GM12878 (cell line): ENCODE data around the gene PLEKHG2. TPM values are rescaled to one million over a fixed set of nuclear protein-coding genes. Genes with fewer than 3 reads are reported as not detected.
A peak's percentile ranks its signal among the peaks of the same experiment; 100 is the strongest.

ENCODE experiments used
- ATAC-seq: fragments of 200-7000 bp; cut with Tn5 transposase; 3 replicates; pipeline ENCODE4 v1.9.1; 2020; ENCODE audit warnings: mild to moderate bottlenecking, moderate library complexity
- BruUV-seq: library from RNA; stranded (reverse); fragments of 400-500 nt; replicated peaks from 2 replicates; lab custom pipeline; 2021; lab: Mats Ljungman, UMichigan
- CTCF ChIA-PET: fragments of 300-600 bp; sonication (Branson Sonifier 250); formaldehyde crosslinking; extraction: SDS; loops from one replicate; lab custom pipeline; 2021; ENCODE audit warnings: inconsistent platforms; lab: Yijun Ruan, JAX
- POLR2A ChIA-PET: fragments of 350-600 bp; formaldehyde crosslinking; extraction: SDS; loops from one replicate; lab custom pipeline; 2021; ENCODE audit warnings: inconsistent platforms; lab: Charles Lee
- RAD21 ChIA-PET: fragments of 300-600 bp; sonication (Branson Sonifier 250); formaldehyde crosslinking; loops from one replicate; lab custom pipeline; 2023; ENCODE audit warnings: antibody characterized with exemption; ENCODE audit not compliant: unreplicated experiment; lab: Charles Lee
- SMC1A ChIA-PET: fragments of 300-600 bp; sonication (Branson Sonifier 250); formaldehyde crosslinking; loops from one replicate; lab custom pipeline; 2023; ENCODE audit not compliant: unreplicated experiment, uncharacterized antibody; lab: Charles Lee
- DNase-seq: peaks from one replicate; pipeline ENCODE4 v3.0.0-alpha.2; 2011; ENCODE audit warnings: low read depth, low spot score
- FAIRE-seq: peaks from 3 replicates; lab custom pipeline; 2011; peaks lifted over from hg19 to GRCh38; lab: Jason Lieb, UNC
- H2AFZ ChIP-seq: 2 replicates; pipeline ENCODE4 v1.6.0; 2011; ENCODE audit warnings: low read depth, low read length, control low read depth; ENCODE audit not compliant: control insufficient read depth
- H3K27ac ChIP-seq: 2 replicates; pipeline ENCODE4 v1.5.1; 2011; ENCODE audit warnings: control low read depth; ENCODE audit not compliant: control insufficient read depth, insufficient read depth
- H3K27me3 ChIP-seq, 2 experiments: replicated peaks in 1 of 2; 2 replicates each; pipeline versions ENCODE4 v1.6.0 to v1.6.1; 2011; ENCODE audit warnings: low read length in 1 of 2; ENCODE audit not compliant: control insufficient read depth in 2 of 2, insufficient read depth in 2 of 2
- H3K36me3 ChIP-seq, 2 experiments: 2 replicates each; pipeline ENCODE4 v1.5.1; 2011; ENCODE audit warnings: low read length in 1 of 2; ENCODE audit not compliant: control insufficient read depth in 2 of 2, insufficient read depth in 2 of 2
- H3K4me1 ChIP-seq: 2 replicates; pipeline ENCODE4 v1.6.1; 2011; ENCODE audit warnings: mild to moderate bottlenecking, low read length, moderate library complexity, mixed read lengths; ENCODE audit not compliant: control insufficient read depth, insufficient read depth
- H3K4me2 ChIP-seq: 2 replicates; pipeline ENCODE4 v1.6.0; 2011; ENCODE audit warnings: control low read depth; ENCODE audit not compliant: control insufficient read depth, insufficient read depth
- H3K4me3 ChIP-seq: fragments of 200-600 bp; sonication (generic); 2 replicates; pipeline ENCODE4 v1.5.1; 2016
- H3K79me2 ChIP-seq: 2 replicates; pipeline ENCODE4 v1.6.0; 2011; ENCODE audit warnings: low read length; ENCODE audit not compliant: control insufficient read depth, insufficient read depth
- H3K9ac ChIP-seq: 2 replicates; pipeline ENCODE4 v1.8.0; 2011; ENCODE audit warnings: low read length, control low read depth, mixed read lengths; ENCODE audit not compliant: control insufficient read depth, insufficient read depth
- H3K9me3 ChIP-seq: replicated peaks from 3 replicates; pipeline ENCODE4 v1.5.1; 2011; ENCODE audit warnings: mild to moderate bottlenecking, low read length; ENCODE audit not compliant: control insufficient read depth, insufficient read depth
- H4K20me1 ChIP-seq: 2 replicates; pipeline ENCODE4 v1.6.0; 2011; ENCODE audit not compliant: control insufficient read depth, insufficient read depth
- BCL3 ChIP-seq: IDR thresholded peaks from 2 replicates; pipeline ENCODE4 v1.6.1; 2011; ENCODE audit warnings: borderline replicate concordance, low read depth, mild to moderate bottlenecking, moderate library complexity, low read length; ENCODE audit not compliant: insufficient read depth, poor library complexity, severe bottlenecking
- BMI1 ChIP-seq: fragments of 450-650 bp; IDR thresholded peaks from 2 replicates; pipeline ENCODE4 v1.6.1; 2016; ENCODE audit warnings: mild to moderate bottlenecking, moderate library complexity, borderline replicate concordance
- ETV6 ChIP-seq, 2 experiments: fragments of 450-650 bp in 1 of 2; IDR thresholded peaks in 1 of 2; conservative IDR thresholded peaks in 1 of 2; 2 replicates each; pipeline ENCODE4 v1.6.1; 2014; ENCODE audit warnings: antibody characterized with exemption in 1 of 2, borderline replicate concordance in 1 of 2, low read depth in 1 of 2, mild to moderate bottlenecking in 1 of 2, moderate library complexity in 1 of 2
- KAT2A ChIP-seq: conservative IDR thresholded peaks from 2 replicates; pipeline ENCODE4 v1.6.1; 2011; ENCODE audit warnings: low read depth, low read length; ENCODE audit not compliant: control insufficient read depth
- MEF2B ChIP-seq: fragments of 450-650 bp; IDR thresholded peaks from 2 replicates; pipeline ENCODE4 v1.6.1; 2018; ENCODE audit warnings: mild to moderate bottlenecking, moderate library complexity; ENCODE audit not compliant: partially characterized antibody, poor library complexity, severe bottlenecking
- MTA2 ChIP-seq: fragments of 450-650 bp; IDR thresholded peaks from 2 replicates; pipeline ENCODE4 v1.6.1; 2016; ENCODE audit warnings: low read depth, mild to moderate bottlenecking, moderate library complexity
- NFYA ChIP-seq: IDR thresholded peaks from 2 replicates; pipeline ENCODE4 v1.6.1; 2011; ENCODE audit warnings: low read depth, mild to moderate bottlenecking, low read length, improper control_type of control experiment, borderline replicate concordance
- PML ChIP-seq: IDR thresholded peaks from 2 replicates; pipeline ENCODE4 v1.6.1; 2012; ENCODE audit warnings: low read length, inconsistent platforms
- POLR2A ChIP-seq: IDR thresholded peaks from 2 replicates; pipeline ENCODE4 v1.6.1; 2011; ENCODE audit warnings: low read depth, mild to moderate bottlenecking, low read length
- POLR2AphosphoS5 ChIP-seq: IDR thresholded peaks from 2 replicates; pipeline ENCODE4 v1.6.1; 2011; ENCODE audit warnings: mild to moderate bottlenecking, low read length, inconsistent platforms
- RBBP5 ChIP-seq: fragments of 200-600 bp; sonication (generic); conservative IDR thresholded peaks from 2 replicates; pipeline ENCODE4 v1.6.1; 2016
- RELB ChIP-seq: fragments of 450-650 bp; IDR thresholded peaks from 2 replicates; pipeline ENCODE4 v1.6.1; 2017; ENCODE audit warnings: low read depth, mild to moderate bottlenecking, moderate library complexity
- SMAD5 ChIP-seq: IDR thresholded peaks from 2 replicates; pipeline ENCODE4 v1.6.1; 2016; ENCODE audit warnings: antibody characterized with exemption, low read depth
- SREBF1 ChIP-seq: IDR thresholded peaks from 2 replicates; pipeline ENCODE4 v1.6.1; 2012; ENCODE audit warnings: mild to moderate bottlenecking, low read length
- TCF12 ChIP-seq: IDR thresholded peaks from 2 replicates; pipeline ENCODE4 v1.6.1; 2011; ENCODE audit warnings: low read depth, mild to moderate bottlenecking, low read length
- TCF3 ChIP-seq: IDR thresholded peaks from 2 replicates; pipeline ENCODE4 v1.6.1; 2012; ENCODE audit warnings: low read depth, mild to moderate bottlenecking, low read length, borderline replicate concordance; ENCODE audit not compliant: insufficient read depth
- ZNF592 ChIP-seq: fragments of 450-650 bp; IDR thresholded peaks from 2 replicates; pipeline ENCODE4 v1.6.1; 2017; ENCODE audit warnings: mild to moderate bottlenecking, moderate library complexity
- ZSCAN29 ChIP-seq: fragments of 450-650 bp; IDR thresholded peaks from 2 replicates; pipeline ENCODE4 v1.6.1; 2017; ENCODE audit warnings: mild to moderate bottlenecking, moderate library complexity
- WGBS: methylation state at CpG from one replicate; pipeline ENCODE4 v1.1.6; 2016; ENCODE audit warnings: low lambda C conversion rate; ENCODE audit not compliant: insufficient replicate concordance, insufficient coverage; ENCODE audit errors: missing lambda C conversion rate; 5-methylcytosine and 5-hydroxymethylcytosine counted together
- in situ Hi-C: fragments of 300-500 bp; cut with MboI; formaldehyde crosslinking; loops from 9 replicates; pipeline ENCODE4 v1.14.3; 2018; ENCODE audit warnings: mixed read lengths
- intact Hi-C: fragments of 100-400 bp; cut with micrococcal nuclease; formaldehyde crosslinking; loops from one replicate; pipeline ENCODE4 v1.14.2; 2022; ENCODE audit not compliant: unreplicated experiment
- polyA plus RNA-seq, 11 experiments: library from polyadenylated mRNA; depleted of rRNA in 4 of 11; unstranded in 6 of 11; stranded (reverse) in 5 of 11; fragments of >200 nt; fragmentation: Nextera tagmentation in 4 of 11; fragmentation: Illumina TruSeq in 1 of 11; extraction: Ambion mirVana in 4 of 11; extraction: Trizol in 1 of 11; gene quantifications; 1 replicate in 1 of 11; 2 replicates in 10 of 11; pipeline versions ENCODE4 v1.2.1 to v1.2.3, GENCODE V29; 2011 to 2016; ENCODE audit warnings: inconsistent platforms in 2 of 11, missing spikeins in 2 of 11, low read depth in 1 of 11
- total RNA-seq, 4 experiments: library from RNA; depleted of rRNA in 3 of 4; stranded (reverse); fragments of >200 nt in 3 of 4; fragmentation: Illumina TruSeq in 1 of 4; extraction: Trizol in 1 of 4; gene quantifications; 2 replicates each; pipeline versions ENCODE4 v1.2.1 to v1.2.3, GENCODE V29; 2013 to 2021

Gene PLEKHG2
- total and polyA plus RNA-seq, 10 of the 15 experiments (the other 5 are each of a cell fraction or from before 2014, with no cell fraction given), result 3.0 to 62.5 (median 17.2) TPM

GRCh38 chr19:39433480-39434079 lies 21.1 kb downstream of the PLEKHG2 start:
- no peak for FAIRE-seq
- peak overlapping the region; percentile 81 for H3K4me2 ChIP-seq
- WGBS, result 96% methylated on average over 8 of the region's 8 CpGs
- no peak overlapping the region for H3K27ac ChIP-seq
- ChIA-PET SMC1A (interaction anchor here (1.3 to 1.5 kb wide), 3 partner anchors 8 to 99 kb away, joined by 3 to 5 read pairs (median 3); partner anchors contain the start of gene EID2B), RAD21 (no interaction called here), CTCF (interaction anchor here (0.7 to 1.7 kb wide), 5 partner anchors 19 to 443 kb away, joined by 3 read pairs; partner anchors contain the start of gene PLEKHG2), POLR2A (interaction anchor here (0.9 to 1.1 kb wide), 2 partner anchors 18 to 37 kb away, joined by 3 to 8 read pairs; no protein-coding TSS in a partner anchor)
- DNase-seq, result no peak
- no peak overlapping the region for H2AFZ ChIP-seq
- no peaks in the 10 kb centered on the region for H3K9me3 ChIP-seq
- H3K79me2 ChIP-seq, result peaks cover 36% of the 10 kb centered on the region
- no peak for ATAC-seq
- intact Hi-C loops, result no loop called here
- peak overlapping the region; percentile 97 for H3K9ac ChIP-seq
- H3K36me3 ChIP-seq, result peaks cover 10 to 15% of the 10 kb centered on the region in 2 experiments
- BruUV-seq, result no TSS peak
- H4K20me1 ChIP-seq, result no peaks in the 10 kb centered on the region; the same call in 1 of the 2 replicates
- H3K4me3 ChIP-seq, result peak overlapping the region; percentile 97
- H3K4me1 ChIP-seq, result peaks cover 36% of the 10 kb centered on the region
- H3K27me3 ChIP-seq, result no peaks in the 10 kb centered on the region
- in situ Hi-C loops, result no loop called here
- TF ChIP-seq BMI1 (no peak), SMAD5 (peak; percentile 36; the same call in 1 of the 2 replicates), RELB (no peak), BCL3 (no peak), TCF3 (no peak), NFYA (no peak), ZSCAN29 (no peak), POLR2AphosphoS5 (peak; percentile 12; the same call in 1 of the 2 replicates), MTA2 (no peak), MEF2B (no peak), RBBP5 (no peak), PML (no peak), POLR2A (peak; percentile 38; the same call in 1 of the 2 replicates), SREBF1 (no peak), TCF12 (no peak), KAT2A (no peak), ZNF592 (no peak), ETV6 (conservative IDR thresholded peaks at IDR 0.05 in 1 of 2, IDR thresholded peaks at IDR 0.05 in 1 of 2; ENCODE audit: borderline replicate concordance in 1 of 2, low read depth in 1 of 2) (no peak)
